GM19238 (cell line): ENCODE results near the gene DSCAM.

Source experiments
- DNase-seq: peaks from one replicate; pipeline ENCODE4 v3.0.0; 2011; ENCODE audit warnings: low spot score; ENCODE audit not compliant: insufficient read length

DSCAM gene

GRCh38 chr21:40618191-40618973 lies 228.6 kb downstream of the DSCAM start:
- DNase-seq: no peak

GRCh38 chr21:40616377-40616704 lies 230.6 kb downstream of the DSCAM start:
- no peak for DNase-seq

GRCh38 chr21:40615505-40616376 lies 231.2 kb downstream of the DSCAM start:
- DNase-seq: no peak

GRCh38 chr21:40613546-40614030 lies 233.4 kb downstream of the DSCAM start:
- DNase-seq: no peak

- DNase-seq: no peak
Measured at GRCh38 chr21:40610345-40610744, 236.6 kb downstream of the DSCAM start.

GRCh38 chr21:40606341-40606740 lies 240.6 kb downstream of the DSCAM start:
- DNase-seq: no peak

- DNase-seq: no peak
Measured at GRCh38 chr21:40605094-40605493, 241.9 kb downstream of the DSCAM start.

- DNase-seq: no peak
Measured at GRCh38 chr21:40603774-40604173, 243.2 kb downstream of the DSCAM start.

GRCh38 chr21:40602080-40602479 lies 244.9 kb downstream of the DSCAM start:
- no peak for DNase-seq

GRCh38 chr21:40595806-40596205 lies 251.2 kb downstream of the DSCAM start:
- DNase-seq: no peak

- no peak for DNase-seq
Measured at GRCh38 chr21:40587736-40588346, 259.1 kb downstream of the DSCAM start.

GRCh38 chr21:40586575-40586974 lies 260.4 kb downstream of the DSCAM start:
- DNase-seq: no peak

GRCh38 chr21:40577285-40578043 lies 269.5 kb downstream of the DSCAM start:
- no peak for DNase-seq

GRCh38 chr21:40575976-40576375 lies 271.0 kb downstream of the DSCAM start:
- DNase-seq: no peak

- DNase-seq: no peak
Measured at GRCh38 chr21:40569357-40569756, 277.6 kb downstream of the DSCAM start.

GRCh38 chr21:40568807-40569206 lies 278.2 kb downstream of the DSCAM start:
- DNase-seq: no peak

GRCh38 chr21:40567501-40567900 lies 279.5 kb downstream of the DSCAM start:
- DNase-seq: no peak

- DNase-seq: no peak
Measured at GRCh38 chr21:40566486-40566885, 280.5 kb downstream of the DSCAM start.

- DNase-seq: no peak
Measured at GRCh38 chr21:40564318-40564717, 282.6 kb downstream of the DSCAM start.

- no peak for DNase-seq
Measured at GRCh38 chr21:40563900-40564299, 283.1 kb downstream of the DSCAM start.

- no peak for DNase-seq
Measured at GRCh38 chr21:40562242-40563002, 284.5 kb downstream of the DSCAM start.
